SJSA1 (cell line): ENCODE measurements around the gene MCRIP1. TPM values are rescaled to one million over a fixed set of nuclear protein-coding genes. Genes with fewer than 3 reads are reported as not detected.

Source experiments
- DNase-seq, 2 experiments: peaks; one replicate each; pipeline ENCODE4 v3.0.0-alpha.2; 2015 to 2020; ENCODE audit warnings: low spot score in 2 of 2, low read depth in 1 of 2
- H3K27ac ChIP-seq: fragments of 250-450 bp; sonication (Bioruptor Pico); 2 replicates; pipeline ENCODE4 v1.5.1; 2020; ENCODE audit warnings: mild to moderate bottlenecking, moderate library complexity
- H3K27me3 ChIP-seq: fragments of 250-450 bp; sonication (Bioruptor Pico); replicated peaks from 2 replicates; pipeline ENCODE4 v1.5.1; 2020; ENCODE audit warnings: mild to moderate bottlenecking, moderate library complexity
- H3K36me3 ChIP-seq: fragments of 250-450 bp; sonication (Bioruptor Pico); 2 replicates; pipeline ENCODE4 v1.5.1; 2020; ENCODE audit warnings: mild to moderate bottlenecking
- H3K4me1 ChIP-seq: fragments of 250-450 bp; sonication (Bioruptor Pico); replicated peaks from 2 replicates; pipeline ENCODE4 v1.6.1; 2021; ENCODE audit warnings: mild to moderate bottlenecking
- H3K4me3 ChIP-seq: fragments of 250-450 bp; sonication (Bioruptor Pico); 2 replicates; pipeline ENCODE4 v1.5.1; 2020; ENCODE audit warnings: mild to moderate bottlenecking
- H3K9me3 ChIP-seq: fragments of 250-450 bp; sonication (Bioruptor Pico); replicated peaks from 2 replicates; pipeline ENCODE4 v1.5.1; 2020; ENCODE audit warnings: mild to moderate bottlenecking
- total RNA-seq: library from RNA; depleted of rRNA; stranded (reverse); fragments of >200 nt; shearing (Covaris generic); gene quantifications from 2 replicates; pipeline ENCODE4 v1.2.3, GENCODE V29; 2014; rRNA removed

Gene MCRIP1
- total RNA-seq, 1 experiment from 2014 or later: 154 TPM

DNA sequence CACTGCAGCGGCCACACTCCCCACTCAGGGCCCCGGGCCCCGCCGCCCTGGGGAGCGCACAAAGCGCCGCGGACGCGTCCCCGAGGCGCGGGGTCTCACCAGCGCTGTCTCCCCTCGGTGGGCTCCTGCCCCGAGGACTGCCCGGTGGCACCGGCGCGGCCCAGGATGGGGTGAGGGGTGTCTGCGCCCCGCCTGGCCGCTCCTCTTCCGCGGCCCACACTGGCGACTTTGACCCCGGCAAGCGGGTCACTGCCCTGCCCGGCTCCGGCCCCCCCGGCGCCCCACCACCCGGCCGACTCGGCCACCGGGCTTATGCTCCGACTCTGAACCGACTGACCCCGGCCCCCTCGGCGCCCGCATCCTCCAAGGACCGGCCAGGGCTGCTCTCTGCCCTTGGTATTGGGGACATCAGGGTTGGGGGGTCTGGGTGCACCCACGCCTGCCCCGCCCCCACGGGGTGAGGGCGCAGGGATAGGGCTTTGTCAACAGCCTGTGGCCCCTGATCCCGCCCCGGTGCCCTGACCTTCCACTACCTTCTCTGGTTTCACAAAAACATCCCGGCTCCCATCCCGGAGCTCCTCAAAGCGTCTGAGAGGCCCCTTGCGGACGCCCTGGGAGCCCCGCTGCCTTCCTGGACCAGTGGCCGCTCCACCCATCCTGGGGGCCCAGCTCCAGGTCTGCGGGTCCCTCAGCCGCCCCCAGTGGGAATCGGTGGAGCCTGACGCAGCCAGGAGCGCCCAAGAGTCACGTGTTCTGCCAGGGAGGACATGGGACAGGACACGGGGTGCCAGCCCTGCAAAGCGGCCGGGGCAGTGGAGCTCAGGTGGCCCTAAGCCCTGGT lies 28.3 kb downstream of the MCRIP1 start:
- Histone ChIP-seq H3K4me3 (no peak overlapping the region), H3K4me1 (peaks cover 10% of the 10 kb centered on the region), H3K27me3 (peaks cover 83% of the 10 kb centered on the region), H3K9me3 (peaks cover 9% of the 10 kb centered on the region), H3K36me3 (no peaks in the 10 kb centered on the region), H3K27ac (no peak overlapping the region)
- no peak for DNase-seq

DNA sequence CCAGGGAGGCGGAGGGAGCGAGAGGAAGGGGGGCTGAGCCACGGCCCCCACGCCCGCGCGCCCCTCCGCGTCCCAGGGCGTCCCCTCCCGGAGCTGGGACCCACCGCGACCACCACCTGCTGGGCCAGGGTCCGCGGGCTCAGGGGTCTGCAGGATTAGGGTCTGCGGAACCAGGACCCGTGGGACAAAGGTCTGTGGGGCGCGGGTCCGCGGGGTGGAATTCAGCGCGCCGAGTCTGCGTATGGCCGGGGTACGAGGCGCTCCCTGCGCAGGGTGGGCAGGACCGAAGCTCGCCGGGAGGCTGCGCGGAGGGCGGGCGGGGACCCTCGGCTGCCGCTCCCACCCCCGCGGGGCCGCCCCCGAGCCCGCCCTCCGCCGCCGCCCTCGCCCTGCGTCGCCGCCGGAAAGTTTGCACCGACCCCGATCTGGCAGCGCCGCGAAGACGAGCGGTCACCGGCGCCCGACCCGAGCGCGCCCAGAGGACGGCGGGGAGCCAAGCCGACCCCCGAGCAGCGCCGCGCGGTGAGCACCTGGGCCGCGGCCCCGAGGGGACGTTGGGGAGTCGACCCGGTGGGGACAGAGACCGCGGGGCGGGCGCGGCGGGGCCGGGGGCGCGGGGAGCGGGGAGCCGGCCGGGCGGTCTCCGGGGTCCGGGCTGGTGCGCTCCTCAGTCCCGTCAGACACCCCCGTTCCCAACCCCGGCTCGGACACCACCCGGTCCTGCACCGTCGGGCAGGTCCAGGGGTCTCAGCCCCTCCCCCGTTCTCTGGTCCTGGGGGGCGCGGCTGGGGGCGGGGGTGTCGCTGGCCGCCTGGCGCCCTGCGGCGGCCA lies 29.1 kb downstream of the MCRIP1 start, which contains the start of gene GCGR:
Gene GCGR, plus strand, starts transcription at position 423 of the 831 bp plus-strand sequence. CDS start 4,869 bp downstream, outside the sequence.
- Histone ChIP-seq H3K4me1 (peaks cover 10% of the 10 kb centered on the region), H3K27me3 (peaks cover 91% of the 10 kb centered on the region), H3K27ac (no peak within 1 kb of the TSS), H3K36me3 (no peaks in the 10 kb centered on the region), H3K4me3 (no peak within 1 kb of the TSS), H3K9me3 (peaks cover 5% of the 10 kb centered on the region; the same call in 1 of the 2 replicates)
- DNase-seq: no peak

DNA sequence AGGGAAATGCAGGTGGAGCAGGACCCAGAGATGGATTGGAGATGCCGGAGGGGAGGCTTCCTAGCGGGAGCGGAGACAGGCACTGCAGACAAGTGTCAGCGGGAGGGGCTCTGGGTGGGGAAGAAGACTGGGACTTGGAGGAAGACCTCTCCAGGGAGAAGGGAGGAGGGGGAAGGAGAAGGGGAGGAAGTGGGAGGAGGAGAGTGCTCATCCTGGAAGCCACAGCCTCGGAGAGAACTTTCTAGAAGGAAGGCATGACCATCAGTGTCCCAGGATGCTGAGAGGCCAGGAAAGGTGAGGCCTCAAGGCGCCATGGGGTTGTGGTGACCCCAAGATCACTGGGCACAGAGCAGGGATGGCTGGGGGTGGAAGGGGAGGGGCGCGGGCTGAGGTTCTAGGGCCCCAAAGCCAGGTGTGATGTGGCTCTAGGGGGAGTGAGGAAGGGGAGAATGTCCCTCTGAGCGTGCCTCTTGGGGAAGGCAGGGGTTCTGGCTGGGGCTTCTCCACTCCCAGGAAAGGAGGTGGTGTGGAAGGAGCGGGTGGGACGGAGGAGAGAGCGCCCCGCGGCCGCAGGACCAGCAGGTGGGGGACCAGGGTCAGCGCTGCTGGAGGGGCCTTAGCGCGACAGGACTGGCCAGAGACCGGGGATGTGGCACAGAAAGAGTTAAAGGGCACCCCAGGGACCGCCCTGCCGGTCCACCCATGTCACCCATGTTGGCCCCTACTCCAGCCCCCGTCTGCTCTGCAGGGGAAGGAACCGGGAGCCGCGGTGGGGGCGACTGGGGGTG lies 30.0 kb downstream of the MCRIP1 start:
- no peaks in the 10 kb centered on the region for H3K36me3 ChIP-seq
- peaks cover 5% of the 10 kb centered on the region; the same call in 1 of the 2 replicates for H3K9me3 ChIP-seq
- H3K27ac ChIP-seq: no peak overlapping the region
- peaks cover 10% of the 10 kb centered on the region for H3K4me1 ChIP-seq
- DNase-seq: no peak
- H3K27me3 ChIP-seq: peaks cover 86% of the 10 kb centered on the region
- no peak overlapping the region for H3K4me3 ChIP-seq

DNA sequence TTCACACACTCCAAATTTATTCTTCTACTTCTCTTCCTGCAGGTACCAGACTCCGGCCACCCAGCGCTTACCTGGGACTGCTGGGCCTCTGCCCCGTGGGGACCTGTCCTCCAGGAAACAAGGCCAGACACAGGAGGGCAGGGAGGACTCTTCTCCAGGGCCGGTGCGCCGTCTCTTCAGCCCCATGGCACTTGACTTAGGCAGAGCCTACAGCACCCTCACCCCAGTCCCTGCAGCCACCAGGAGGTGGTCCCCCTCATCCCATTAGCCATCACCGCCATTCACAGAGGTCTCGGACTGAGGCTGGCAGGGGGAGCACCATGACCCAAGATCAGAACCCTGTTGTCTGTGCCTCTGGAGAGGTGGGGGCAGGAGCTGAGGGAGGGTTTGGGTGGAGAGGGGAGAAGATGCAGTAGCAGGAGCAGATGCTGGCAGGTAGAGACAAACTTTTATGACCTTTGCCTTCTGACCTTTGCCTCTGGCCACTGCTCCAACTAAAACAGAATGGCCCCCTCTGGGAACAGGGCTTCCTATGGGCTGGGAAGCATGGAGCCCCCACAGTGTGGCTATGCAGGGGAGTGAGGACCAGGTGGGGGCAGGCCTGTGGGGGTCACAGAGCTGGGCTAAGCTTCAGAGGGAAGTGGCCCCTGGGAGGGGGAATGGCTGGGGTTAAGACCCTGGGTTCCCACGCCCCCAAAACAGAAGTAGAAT lies 30.9 kb downstream of the MCRIP1 start:
- H3K4me1 ChIP-seq: peaks cover 10% of the 10 kb centered on the region
- DNase-seq: no peak
- peaks cover 77% of the 10 kb centered on the region for H3K27me3 ChIP-seq
- H3K36me3 ChIP-seq: no peaks in the 10 kb centered on the region
- peaks cover 5% of the 10 kb centered on the region; the same call in 1 of the 2 replicates for H3K9me3 ChIP-seq
- H3K27ac ChIP-seq: no peak overlapping the region
- no peak overlapping the region for H3K4me3 ChIP-seq

DNA sequence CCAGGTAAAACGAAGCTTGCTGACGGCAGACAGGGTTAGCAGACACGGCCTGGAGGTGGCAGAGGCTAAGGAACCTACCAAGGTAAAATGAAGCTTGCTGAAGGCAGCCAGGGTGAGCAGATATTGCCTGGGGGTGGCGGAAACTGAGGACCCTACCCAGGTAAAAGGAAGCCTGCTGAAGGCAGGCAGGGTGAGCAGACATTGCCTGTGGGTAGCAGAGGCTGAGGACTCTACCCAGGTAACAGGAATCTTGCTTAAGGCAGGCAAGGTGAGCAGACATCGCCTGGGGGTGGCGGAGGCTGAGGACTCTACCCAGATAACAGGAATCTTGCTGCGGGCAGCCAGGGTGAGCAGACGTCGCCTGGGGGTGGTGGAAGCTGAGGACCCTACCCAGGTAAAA lies 31.8 kb downstream of the MCRIP1 start:
- peaks cover 69% of the 10 kb centered on the region for H3K27me3 ChIP-seq
- DNase-seq: no peak
- no peaks in the 10 kb centered on the region for H3K36me3 ChIP-seq

DNA sequence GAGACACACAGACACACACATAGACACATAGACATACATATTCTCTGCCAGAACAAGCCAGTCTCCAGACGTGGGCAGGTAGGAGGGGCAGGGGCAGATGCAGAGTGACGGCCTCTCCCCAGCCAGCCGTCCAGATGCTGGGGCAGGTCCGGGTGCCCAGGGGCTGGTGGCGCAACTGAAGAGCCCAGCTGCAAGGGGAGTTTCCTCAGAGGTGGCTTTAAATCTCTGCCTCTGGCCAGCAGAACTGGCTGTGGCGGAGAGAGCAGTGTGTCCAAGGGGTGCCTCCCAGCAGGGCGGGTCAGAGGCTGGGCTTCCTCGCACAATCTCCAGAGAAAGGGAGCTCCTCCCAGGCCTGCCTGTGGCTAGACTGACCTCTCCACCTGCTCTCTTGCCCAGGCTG lies 38.6 kb downstream of the MCRIP1 start:
- Histone ChIP-seq H3K4me3 (no peak overlapping the region), H3K36me3 (no peaks in the 10 kb centered on the region), H3K9me3 (no peaks in the 10 kb centered on the region; the same call in 1 of the 2 replicates), H3K27ac (no peak overlapping the region), H3K4me1 (no peaks in the 10 kb centered on the region), H3K27me3 (peaks cover 12% of the 10 kb centered on the region)
- DNase-seq: no peak

More for the DNA sequence above, 31.8 kb downstream of the MCRIP1 start:
- no peak overlapping the region for H3K4me3 ChIP-seq
- peaks cover 10% of the 10 kb centered on the region for H3K4me1 ChIP-seq
- peaks cover 5% of the 10 kb centered on the region; the same call in 1 of the 2 replicates for H3K9me3 ChIP-seq
- no peak overlapping the region for H3K27ac ChIP-seq

DNA sequence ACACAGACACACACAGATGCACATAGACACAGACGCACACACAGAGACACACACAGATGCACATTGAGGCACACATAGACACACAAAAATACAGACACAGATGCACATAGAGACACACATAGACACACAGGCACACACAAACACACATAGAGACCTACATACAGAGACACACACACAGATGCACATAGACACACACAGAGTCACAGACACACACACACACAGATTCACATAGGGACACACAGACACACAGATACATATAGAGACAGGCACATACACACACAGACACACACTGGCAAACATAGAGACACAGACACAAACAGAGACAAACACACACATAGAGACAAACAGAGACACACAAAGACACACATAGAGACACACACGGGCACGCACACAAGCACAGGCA lies 39.0 kb downstream of the MCRIP1 start:
- Histone ChIP-seq H3K27me3 (peaks cover 7% of the 10 kb centered on the region), H3K4me1 (no peaks in the 10 kb centered on the region), H3K9me3 (no peaks in the 10 kb centered on the region; the same call in 1 of the 2 replicates), H3K4me3 (no peak overlapping the region), H3K27ac (no peak overlapping the region), H3K36me3 (no peaks in the 10 kb centered on the region)
- DNase-seq: no peak

DNA sequence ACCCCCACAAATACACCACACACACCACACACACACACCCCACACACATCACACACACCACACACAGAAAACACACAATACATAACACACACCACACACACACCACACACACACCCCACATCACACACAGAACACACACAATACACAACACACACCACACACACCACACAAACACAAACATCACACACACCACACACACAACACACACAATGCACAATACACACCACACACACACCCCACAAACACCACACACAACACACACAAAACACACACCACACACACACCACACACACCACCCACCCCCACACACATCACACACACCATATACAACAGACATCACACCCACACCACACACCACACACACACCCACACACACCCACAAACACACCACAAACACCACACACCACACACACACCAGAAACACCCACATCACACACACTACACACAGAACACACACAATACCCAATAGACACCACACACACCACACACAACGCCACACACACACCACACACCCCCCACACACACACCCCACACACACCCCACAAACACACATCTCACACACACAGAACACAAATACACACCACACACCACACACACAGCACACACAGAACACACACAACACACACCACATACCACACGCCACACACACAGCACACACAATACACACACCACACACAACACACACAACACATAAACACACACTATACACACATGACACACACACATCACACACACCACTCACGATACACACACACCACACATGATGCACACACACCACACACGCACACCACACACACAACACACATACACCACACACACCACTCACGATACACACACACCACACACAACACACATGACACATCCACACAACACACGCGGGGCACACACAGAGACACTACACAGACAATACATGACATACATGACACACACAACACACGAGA lies 40.1 kb downstream of the MCRIP1 start:
- H3K36me3 ChIP-seq: no peaks in the 10 kb centered on the region
- DNase-seq: no peak
- peaks cover 7% of the 10 kb centered on the region for H3K27me3 ChIP-seq
- no peaks in the 10 kb centered on the region for H3K4me1 ChIP-seq
- no peaks in the 10 kb centered on the region; the same call in 1 of the 2 replicates for H3K9me3 ChIP-seq
- H3K4me3 ChIP-seq: no peak overlapping the region
- H3K27ac ChIP-seq: no peak overlapping the region

Other genes with a start within 250 kb of the MCRIP1 start
- gene NPLOC4, start 196.2 kb downstream of the MCRIP1 start, total RNA-seq: 72.7 and 111 TPM in 2 replicates
- gene TSPAN10, start 196.1 kb downstream of the MCRIP1 start, total RNA-seq: 0.47 TPM in 1 of 2 replicates, not detected in the other
- gene PDE6G, start 176.7 kb downstream of the MCRIP1 start, total RNA-seq: not detected in 2 replicates
- 49.7 and 82.3 TPM in 2 replicates for gene OXLD1, start 166.7 kb downstream of the MCRIP1 start, total RNA-seq
- 41.2 and 48.5 TPM in 2 replicates for gene CCDC137, start 166.6 kb downstream of the MCRIP1 start, total RNA-seq
- gene ARL16, start 149.5 kb downstream of the MCRIP1 start, total RNA-seq: 41.0 and 53.3 TPM in 2 replicates
- gene HGS, start 149.3 kb downstream of the MCRIP1 start, total RNA-seq: 126 and 146 TPM in 2 replicates
- 19.5 and 34.3 TPM in 2 replicates for gene MRPL12, start 129.9 kb downstream of the MCRIP1 start, total RNA-seq
- gene SLC25A10, start 121.0 kb downstream of the MCRIP1 start, total RNA-seq: 26.5 and 29.2 TPM in 2 replicates
- not detected in 2 replicates for gene GCGR, start 29.1 kb downstream of the MCRIP1 start, total RNA-seq
- gene PPP1R27, start 1.8 kb upstream of the MCRIP1 start, total RNA-seq: not detected in 2 replicates
- 1,635 and 2,300 TPM in 2 replicates for gene P4HB, start 27.2 kb upstream of the MCRIP1 start, total RNA-seq
- gene ARHGDIA, start 38.0 kb upstream of the MCRIP1 start, total RNA-seq: 276 and 304 TPM in 2 replicates
- 482 and 554 TPM in 2 replicates for gene ALYREF, start 58.3 kb upstream of the MCRIP1 start, total RNA-seq
- 416 and 712 TPM in 2 replicates for gene ANAPC11, start 58.4 kb upstream of the MCRIP1 start, total RNA-seq
- 0.56 and 0.84 TPM in 2 replicates for gene NPB, start 68.9 kb upstream of the MCRIP1 start, total RNA-seq
- 68.8 and 74.2 TPM in 2 replicates for gene PCYT2, start 78.1 kb upstream of the MCRIP1 start, total RNA-seq
- 23.9 and 34.7 TPM in 2 replicates for gene SIRT7, start 84.9 kb upstream of the MCRIP1 start, total RNA-seq
- 25.2 and 30.9 TPM in 2 replicates for gene MAFG, start 94.4 kb upstream of the MCRIP1 start, total RNA-seq
- gene PYCR1, start 104.0 kb upstream of the MCRIP1 start, total RNA-seq: 67.3 and 83.5 TPM in 2 replicates
- not detected in 2 replicates for gene MYADML2, start 113.9 kb upstream of the MCRIP1 start, total RNA-seq
- 1.4 and 2.4 TPM in 2 replicates for gene NOTUM, start 127.9 kb upstream of the MCRIP1 start, total RNA-seq
- 38.5 and 55.4 TPM in 2 replicates for gene ASPSCR1, start 144.3 kb upstream of the MCRIP1 start, total RNA-seq
- gene CENPX, start 189.6 kb upstream of the MCRIP1 start, total RNA-seq: 180 and 261 TPM in 2 replicates
- 35.2 and 41.2 TPM in 2 replicates for gene LRRC45, start 190.0 kb upstream of the MCRIP1 start, total RNA-seq
- gene RAC3, start 198.4 kb upstream of the MCRIP1 start, total RNA-seq: 9.9 TPM in 2 replicates
- gene DCXR, start 204.4 kb upstream of the MCRIP1 start, total RNA-seq: 128 and 176 TPM in 2 replicates
- gene RFNG, start 218.5 kb upstream of the MCRIP1 start, total RNA-seq: 16.7 and 23.8 TPM in 2 replicates
- 223 and 226 TPM in 2 replicates for gene GPS1, start 218.6 kb upstream of the MCRIP1 start, total RNA-seq
- gene DUS1L, start 232.5 kb upstream of the MCRIP1 start, total RNA-seq: 181 and 210 TPM in 2 replicates